GM13976 (cell line): ENCODE data around the gene RPS3.

Source experiments
- DNase-seq: peaks from one replicate; pipeline ENCODE4 v3.0.0; 2012; ENCODE audit warnings: low spot score
- in situ Hi-C: fragments of 300-500 bp; cut with MboI; formaldehyde crosslinking; loops from one replicate; pipeline ENCODE4 v1.12.0; 2022; ENCODE audit warnings: low sequenced_read_pairs, mixed read lengths, inconsistent platforms; ENCODE audit not compliant: unreplicated experiment
- TF ChIP-seq, protein P1 (sequence below): IDR thresholded peaks from 2 replicates; pipeline ENCODE4 v1.5.1; 2012; ENCODE audit warnings: borderline replicate concordance, mild to moderate bottlenecking; ENCODE audit not compliant: insufficient read depth; ENCODE audit errors: extremely low read depth, missing control alignments, control extremely low read depth

The RPS3 gene

DNA sequence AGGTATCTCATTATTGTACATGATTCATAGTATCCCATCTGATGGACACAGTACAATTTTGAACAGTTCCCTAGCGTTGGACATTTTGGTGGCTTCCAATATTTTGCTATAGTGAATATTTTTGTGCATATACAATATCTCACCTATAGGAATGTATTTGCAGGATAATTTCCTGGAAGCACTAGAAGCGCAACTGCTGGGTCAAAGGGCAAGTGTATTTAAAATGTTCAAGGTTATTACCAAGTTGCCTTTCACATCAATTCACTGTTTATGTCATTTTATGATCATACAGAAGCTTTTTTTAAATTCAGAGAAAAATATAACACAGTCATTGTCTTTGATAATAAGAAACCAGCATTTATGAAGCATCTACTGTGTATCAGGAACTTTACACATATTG is 19.1 kb upstream of the RPS3 start:
- in situ Hi-C loops: loop anchor here (5.0 kb wide), 1 partner anchor 103 kb away; no protein-coding TSS in a partner anchor

DNA sequence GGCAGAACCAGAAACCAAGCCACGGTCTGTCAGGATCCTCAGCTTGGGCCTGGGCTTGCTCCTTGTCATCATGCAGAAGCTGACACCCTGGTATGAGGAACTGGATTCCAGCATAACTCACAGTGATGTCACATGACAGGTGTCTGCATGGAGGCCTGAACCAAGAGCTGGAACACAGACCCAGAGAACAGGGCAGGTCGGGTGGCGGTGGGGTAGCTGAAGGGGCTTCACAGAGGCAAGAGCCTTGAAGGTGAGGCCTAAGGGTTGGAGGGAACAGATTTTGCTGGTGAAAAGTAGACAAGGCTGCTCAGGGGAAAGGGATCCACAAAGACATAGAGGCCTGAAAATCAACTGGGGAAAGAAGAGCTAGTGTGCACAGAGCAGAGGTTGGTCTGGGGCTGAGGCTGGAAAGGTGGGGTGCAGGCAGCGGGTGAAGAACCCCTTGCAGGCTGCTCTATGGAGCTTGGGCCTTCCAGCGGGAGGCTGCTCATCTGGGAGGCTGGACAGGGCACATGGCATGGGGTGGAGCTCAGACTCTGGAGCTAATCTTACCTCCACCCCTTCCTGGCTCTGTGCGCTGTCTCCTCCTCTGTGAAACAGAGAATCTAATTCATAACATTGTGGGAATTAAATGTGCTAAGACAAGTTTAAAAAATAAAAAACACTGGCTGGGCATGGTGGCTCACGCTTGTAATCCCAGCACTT is 18.4 kb upstream of the RPS3 start:
- in situ Hi-C loops: loop anchor here (5.0 kb wide), 1 partner anchor 104 kb away; no protein-coding TSS in a partner anchor
- DNase-seq: no peak
- TF ChIP-seq, protein P1, sequence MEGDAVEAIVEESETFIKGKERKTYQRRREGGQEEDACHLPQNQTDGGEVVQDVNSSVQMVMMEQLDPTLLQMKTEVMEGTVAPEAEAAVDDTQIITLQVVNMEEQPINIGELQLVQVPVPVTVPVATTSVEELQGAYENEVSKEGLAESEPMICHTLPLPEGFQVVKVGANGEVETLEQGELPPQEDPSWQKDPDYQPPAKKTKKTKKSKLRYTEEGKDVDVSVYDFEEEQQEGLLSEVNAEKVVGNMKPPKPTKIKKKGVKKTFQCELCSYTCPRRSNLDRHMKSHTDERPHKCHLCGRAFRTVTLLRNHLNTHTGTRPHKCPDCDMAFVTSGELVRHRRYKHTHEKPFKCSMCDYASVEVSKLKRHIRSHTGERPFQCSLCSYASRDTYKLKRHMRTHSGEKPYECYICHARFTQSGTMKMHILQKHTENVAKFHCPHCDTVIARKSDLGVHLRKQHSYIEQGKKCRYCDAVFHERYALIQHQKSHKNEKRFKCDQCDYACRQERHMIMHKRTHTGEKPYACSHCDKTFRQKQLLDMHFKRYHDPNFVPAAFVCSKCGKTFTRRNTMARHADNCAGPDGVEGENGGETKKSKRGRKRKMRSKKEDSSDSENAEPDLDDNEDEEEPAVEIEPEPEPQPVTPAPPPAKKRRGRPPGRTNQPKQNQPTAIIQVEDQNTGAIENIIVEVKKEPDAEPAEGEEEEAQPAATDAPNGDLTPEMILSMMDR: no peak

More for the DNA sequence above, 19.1 kb upstream of the RPS3 start:
- no peak for DNase-seq
- TF ChIP-seq, protein P1: no peak

DNA sequence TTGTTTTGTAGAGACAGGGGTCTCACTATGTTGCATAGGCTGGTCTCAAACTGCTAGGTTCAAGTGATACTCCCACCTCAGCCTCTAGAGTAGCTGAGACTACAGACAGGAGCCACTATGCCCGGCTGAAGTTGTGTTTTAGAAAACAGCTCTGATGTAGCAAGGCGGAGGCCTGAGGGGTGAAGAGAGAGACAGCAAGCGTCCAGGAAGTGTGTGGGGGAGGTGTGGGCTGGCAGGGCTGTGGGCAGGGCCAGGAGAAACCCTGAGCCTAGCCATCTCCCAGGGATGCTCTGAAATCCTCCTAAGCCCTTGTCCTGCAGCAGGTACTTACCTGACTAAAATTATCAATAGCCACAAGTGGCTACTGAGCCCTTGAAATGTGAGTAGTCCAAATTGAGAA is 16.1 kb upstream of the RPS3 start:
- no peak for DNase-seq
- TF ChIP-seq, protein P1: no peak
- in situ Hi-C loops: loop anchor here (5.0 kb wide), 1 partner anchor 106 kb away; no protein-coding TSS in a partner anchor

DNA sequence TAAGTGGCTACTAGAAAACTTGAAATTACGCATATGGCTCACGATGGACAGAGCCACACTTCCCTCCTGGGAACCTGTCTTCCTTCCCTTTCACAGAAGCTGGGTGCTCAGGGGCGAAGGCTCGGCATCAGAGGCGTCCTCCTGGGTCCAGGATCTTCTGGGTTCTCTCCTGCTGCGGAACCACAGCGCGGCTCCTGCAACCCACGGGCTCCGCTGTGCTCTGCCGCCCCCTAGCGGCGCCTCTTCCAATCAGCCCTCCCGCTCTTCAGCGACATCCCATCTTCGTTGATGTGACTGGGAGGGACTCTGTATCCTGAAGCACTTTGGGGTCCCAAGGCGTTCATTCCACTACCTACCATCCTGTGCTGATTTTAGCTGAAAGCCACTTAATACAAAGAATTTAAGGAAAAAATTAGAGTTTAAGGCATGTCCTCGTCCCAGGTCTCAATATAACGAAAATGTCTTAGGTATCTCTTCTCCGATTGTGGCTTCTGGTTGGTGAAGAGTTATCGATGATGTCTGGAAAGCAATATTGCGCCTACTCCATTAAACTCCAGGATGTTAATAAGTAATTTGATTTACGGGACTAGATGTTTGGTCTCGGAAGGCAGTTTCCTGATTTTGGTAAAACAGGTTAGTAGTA is 14.8 kb upstream of the RPS3 start:
- peak; percentile 86 for DNase-seq
- in situ Hi-C loops: loop anchor here (5.0 kb wide), 1 partner anchor 107 kb away; no protein-coding TSS in a partner anchor
- TF ChIP-seq, protein P1: peak; percentile 94

DNA sequence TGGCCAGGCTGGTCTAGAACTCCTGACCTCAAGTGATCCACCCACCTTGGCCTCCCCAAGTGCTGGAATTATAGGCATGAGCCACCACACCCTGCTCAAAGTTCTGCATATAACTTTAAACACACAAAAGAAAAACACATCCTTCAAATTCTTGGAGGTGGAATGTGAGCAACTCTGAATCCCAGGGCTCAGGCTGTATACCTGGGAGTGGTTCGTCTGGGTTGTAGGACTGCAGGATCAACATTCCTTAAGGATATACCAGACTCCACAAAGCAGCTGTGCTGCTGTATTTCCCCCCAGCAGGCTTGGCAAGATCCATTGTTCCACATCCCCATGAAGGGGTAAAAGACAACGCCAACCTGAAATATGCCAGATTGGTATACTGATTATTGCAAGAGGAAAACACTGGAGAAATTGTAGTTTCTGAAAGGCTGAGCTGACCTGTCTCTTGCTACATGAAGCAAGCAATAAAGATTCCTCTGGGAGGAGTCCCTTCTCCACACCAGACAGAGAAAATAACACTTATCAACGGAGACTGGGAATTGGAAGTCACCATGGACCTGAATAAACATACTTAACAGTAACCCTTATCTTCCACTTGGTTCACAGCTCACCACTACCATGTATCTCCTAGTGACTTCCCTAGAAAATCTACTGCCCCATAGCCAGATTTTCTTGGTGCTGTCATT is 12.2 kb upstream of the RPS3 start:
- TF ChIP-seq, protein P1: no peak
- DNase-seq: no peak
- in situ Hi-C loops: no loop called here

DNA sequence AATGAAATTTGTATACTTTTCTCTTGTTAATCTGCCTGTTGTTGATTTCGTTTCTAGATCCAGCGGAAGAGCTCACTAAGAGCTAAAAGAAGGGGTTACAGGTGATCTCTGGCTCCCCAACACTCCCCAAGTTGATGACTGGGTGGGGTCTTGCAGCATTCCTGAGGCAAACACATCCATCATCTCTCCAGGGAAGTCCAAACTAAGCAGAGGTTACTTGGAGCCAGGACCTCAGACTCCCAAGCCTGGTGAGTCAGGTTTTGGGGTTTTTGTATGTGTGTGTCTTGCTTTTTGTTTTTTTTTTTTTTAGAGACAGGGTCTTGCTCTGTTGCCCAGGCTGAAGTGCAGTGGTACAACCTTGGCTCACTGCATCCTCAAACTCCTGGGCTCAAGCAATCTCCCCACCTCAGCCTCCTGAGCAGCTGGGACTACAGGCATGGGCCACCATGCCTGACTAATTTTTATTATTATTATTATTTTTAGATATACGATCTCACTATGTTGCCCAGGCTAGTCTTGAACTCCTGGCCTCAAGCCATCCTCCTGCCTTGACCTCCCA is 11.5 kb upstream of the RPS3 start:
- TF ChIP-seq, protein P1: no peak
- DNase-seq: no peak
- in situ Hi-C loops: no loop called here
